Measurements from ENCODE around the gene YIPF3.
A peak's percentile ranks its signal among the peaks of the same experiment; 100 is the strongest.

The YIPF3 gene

GRCh38 chr6:43481075-43481474, 35.7 kb downstream of the YIPF3 start:
- no peak overlapping the region for H3K27ac ChIP-seq
- peaks cover 11% of the 10 kb centered on the region for H3K4me1 ChIP-seq
- H3K27me3 ChIP-seq (ENCODE audit: control insufficient read depth, insufficient read depth, low read length), result no peaks in the 10 kb centered on the region
- peaks cover 44% of the 10 kb centered on the region for H3K79me2 ChIP-seq
- no peak overlapping the region for H3K4me3 ChIP-seq (ENCODE audit: low read depth, low read length)
- H2AFZ ChIP-seq, result no peak overlapping the region
- no peak overlapping the region for H3K9ac ChIP-seq
- H3K9me3 ChIP-seq (ENCODE audit: control insufficient read depth, low read length), result no peaks in the 10 kb centered on the region
- no peaks in the 10 kb centered on the region for H3K36me3 ChIP-seq (ENCODE audit: control insufficient read depth, insufficient read depth, low read length)
- H3K4me2 ChIP-seq (ENCODE audit: low read length), result no peak overlapping the region
- no peak for TF ChIP-seq CTCF (IDR thresholded peaks at IDR 0.05)

DNA sequence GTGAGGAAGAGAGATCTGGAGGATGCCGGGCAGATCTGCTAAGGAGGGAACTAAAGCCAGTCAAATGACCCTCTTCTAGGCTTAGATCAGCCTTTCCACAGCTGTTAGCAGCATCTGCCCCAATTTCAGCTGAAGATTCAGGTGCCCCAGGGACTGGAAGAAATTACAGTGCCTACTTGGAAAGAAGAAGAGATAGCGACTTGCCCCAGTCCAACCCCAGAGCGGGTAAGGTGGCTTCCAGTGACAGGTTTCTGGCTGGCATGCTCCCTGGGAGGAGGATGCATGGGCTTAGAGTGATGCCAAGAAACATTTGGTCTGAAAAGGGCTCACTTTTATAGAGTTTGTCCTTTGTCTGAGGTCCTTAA, 38.7 kb downstream of the YIPF3 start:
- no peaks in the 10 kb centered on the region for H3K27me3 ChIP-seq (ENCODE audit: control insufficient read depth, insufficient read depth, low read length)
- no peaks in the 10 kb centered on the region for H3K36me3 ChIP-seq (ENCODE audit: control insufficient read depth, insufficient read depth, low read length)
- H3K4me3 ChIP-seq (ENCODE audit: low read depth, low read length), result peak overlapping the region; percentile 83
- H3K9me3 ChIP-seq (ENCODE audit: control insufficient read depth, low read length), result no peaks in the 10 kb centered on the region
- peak overlapping the region; percentile 98 for H3K4me2 ChIP-seq (ENCODE audit: low read length)
- no peak for TF ChIP-seq CTCF (IDR thresholded peaks at IDR 0.05)
- peak overlapping the region; percentile 47 for H3K9ac ChIP-seq
- peak overlapping the region; percentile 52 for H3K27ac ChIP-seq
- H2AFZ ChIP-seq, result peak overlapping the region; percentile 78
- H3K79me2 ChIP-seq, result peaks cover 33% of the 10 kb centered on the region
- peaks cover 11% of the 10 kb centered on the region for H3K4me1 ChIP-seq

- Histone ChIP-seq H3K4me2 (ENCODE audit: low read length) (peak within 1 kb of the TSS; percentile 98), H3K4me1 (peaks cover 11% of the 10 kb centered on the region), H3K9me3 (ENCODE audit: control insufficient read depth, low read length) (no peaks in the 10 kb centered on the region), H3K27me3 (ENCODE audit: control insufficient read depth, insufficient read depth, low read length) (no peaks in the 10 kb centered on the region), H3K9ac (peak within 1 kb of the TSS; percentile 47), H3K36me3 (ENCODE audit: control insufficient read depth, insufficient read depth, low read length) (no peaks in the 10 kb centered on the region), H3K79me2 (peaks cover 30% of the 10 kb centered on the region), H3K27ac (peak within 1 kb of the TSS; percentile 52), H2AFZ (peak within 1 kb of the TSS; percentile 78), H3K4me3 (ENCODE audit: low read depth, low read length) (peak within 1 kb of the TSS; percentile 83)
- no peak for TF ChIP-seq CTCF (IDR thresholded peaks at IDR 0.05)
Measured at GRCh38 chr6:43477235-43478007, 39.3 kb downstream of the YIPF3 start, which contains the start of gene TJAP1. TSS of gene TJAP1 (plus strand) at chr6:43477570. CDS start at chr6:43499002, 21,432 bp downstream.

DNA sequence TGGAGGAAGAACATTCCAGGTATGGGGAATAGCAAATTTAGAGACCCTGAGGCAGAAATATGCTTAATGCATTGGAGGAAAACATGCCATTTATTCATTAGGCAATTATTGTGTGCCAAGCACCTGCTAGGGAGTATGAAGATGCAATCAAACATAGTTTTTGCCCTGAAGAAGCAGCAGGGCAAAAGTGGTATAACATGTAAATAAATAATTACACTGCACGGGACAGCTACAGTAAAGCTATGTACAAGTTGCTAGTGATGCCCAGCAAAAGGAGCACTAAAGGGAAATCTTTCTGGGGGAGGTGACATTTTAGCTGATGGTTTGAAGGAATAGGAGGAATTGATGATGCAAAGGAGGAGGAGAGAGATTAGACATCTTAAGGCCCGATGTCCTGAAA, 40.0 kb downstream of the YIPF3 start:
- peak overlapping the region; percentile 83 for H3K4me3 ChIP-seq (ENCODE audit: low read depth, low read length)
- no peak for TF ChIP-seq CTCF (IDR thresholded peaks at IDR 0.05)
- no peaks in the 10 kb centered on the region for H3K27me3 ChIP-seq (ENCODE audit: control insufficient read depth, insufficient read depth, low read length)
- peak overlapping the region; percentile 78 for H2AFZ ChIP-seq
- H3K4me2 ChIP-seq (ENCODE audit: low read length), result peak overlapping the region; percentile 98
- H3K9me3 ChIP-seq (ENCODE audit: control insufficient read depth, low read length), result no peaks in the 10 kb centered on the region
- H3K9ac ChIP-seq, result no peak overlapping the region
- H3K79me2 ChIP-seq, result peaks cover 28% of the 10 kb centered on the region
- peak overlapping the region; percentile 34 for H3K27ac ChIP-seq
- H3K4me1 ChIP-seq, result peaks cover 11% of the 10 kb centered on the region
- no peaks in the 10 kb centered on the region for H3K36me3 ChIP-seq (ENCODE audit: control insufficient read depth, insufficient read depth, low read length)

DNA sequence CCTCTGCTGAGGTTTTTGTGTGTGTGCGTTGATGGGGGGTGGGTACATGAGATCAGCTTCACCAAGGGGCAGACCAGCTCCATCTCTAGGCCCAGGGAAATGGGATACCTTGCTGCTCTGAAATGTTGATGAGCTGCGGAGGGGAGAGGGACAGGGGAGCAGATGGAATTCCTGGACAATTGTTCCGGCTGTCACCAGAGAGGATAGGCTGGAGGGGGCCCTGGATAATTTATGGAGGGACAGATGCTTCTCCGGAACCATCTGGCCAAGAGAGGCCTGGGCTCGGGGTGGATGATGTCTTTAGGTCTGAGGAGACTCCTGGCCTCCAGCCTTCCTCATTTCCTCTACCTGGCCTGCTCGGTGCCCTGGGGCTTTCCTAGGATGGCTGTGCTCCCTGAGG, 41.2 kb downstream of the YIPF3 start:
- Histone ChIP-seq H3K4me2 (ENCODE audit: low read length) (no peak overlapping the region), H3K4me3 (ENCODE audit: low read depth, low read length) (no peak overlapping the region), H2AFZ (no peak overlapping the region), H3K9ac (no peak overlapping the region), H3K27me3 (ENCODE audit: control insufficient read depth, insufficient read depth, low read length) (no peaks in the 10 kb centered on the region), H3K27ac (no peak overlapping the region), H3K79me2 (peaks cover 24% of the 10 kb centered on the region), H3K4me1 (peaks cover 11% of the 10 kb centered on the region), H3K9me3 (ENCODE audit: control insufficient read depth, low read length) (no peaks in the 10 kb centered on the region), H3K36me3 (ENCODE audit: control insufficient read depth, insufficient read depth, low read length) (no peaks in the 10 kb centered on the region)
- TF ChIP-seq CTCF (IDR thresholded peaks at IDR 0.05), result no peak
